Stomach (tissue), 9 donors: Measurements from ENCODE around the gene CYGB. TPM values are rescaled to one million over a fixed set of nuclear protein-coding genes. Genes with fewer than 3 reads are reported as not detected.
"Not testable (repeated sequence)": the region's sequence is repeated elsewhere in the genome, so short reads cannot be mapped to it uniquely, and the experiment has no call there.

Source experiments
- DNase-seq, 2 donors: peaks; one replicate each; pipeline versions ENCODE4 v3.0.0 to v3.0.0-alpha.2; 2013 to 2019
- H3K27ac ChIP-seq, 5 donors: fragments of 200-600 bp in 4 of 5; sonication (generic) in 4 of 5; one replicate each; pipeline ENCODE4 v1.5.1; 2013 to 2019; ENCODE audit warnings: mild to moderate bottlenecking in 1 of 5, moderate library complexity in 1 of 5
- H3K27me3 ChIP-seq, 3 donors: fragments of 200-600 bp; sonication (generic); one replicate each; pipeline ENCODE4 v1.5.1; 2017 to 2019; ENCODE audit warnings: mixed run types in 1 of 3
- H3K36me3 ChIP-seq, 4 donors: fragments of 200-600 bp; sonication (generic); 1 replicate in 3 of 4; 2 replicates in 1 of 4; pipeline ENCODE4 v1.5.1; 2016 to 2019
- H3K4me1 ChIP-seq, 4 donors: fragments of 200-600 bp; sonication (generic); one replicate each; pipeline ENCODE4 v1.5.1; 2016 to 2019
- H3K4me3 ChIP-seq, 4 donors: fragments of 200-600 bp; sonication (generic) in 3 of 4; one replicate each; pipeline ENCODE4 v1.5.1; 2016 to 2019; ENCODE audit warnings: mild to moderate bottlenecking in 1 of 4
- H3K9me3 ChIP-seq, 4 donors: fragments of 200-600 bp; sonication (generic); one replicate each; pipeline ENCODE4 v1.5.1; 2016 to 2019
- CTCF ChIP-seq, 7 experiments: fragments of 450-650 bp in 4 of 7; fragments of 200-600 bp in 3 of 7; sonication (generic) in 3 of 7; IDR thresholded peaks; one replicate each; pipeline ENCODE4 v1.5.1; 2016 to 2019; ENCODE audit warnings: antibody characterized with exemption in 7 of 7, control low read depth in 2 of 7, mild to moderate bottlenecking in 1 of 7
- EP300 ChIP-seq: sonication (generic); formaldehyde crosslinking; IDR thresholded peaks from one replicate; pipeline ENCODE4 v1.6.1; 2017; ENCODE audit warnings: antibody characterized with exemption
- POLR2A ChIP-seq, 4 donors: fragments of 450-650 bp; IDR thresholded peaks; one replicate each; pipeline ENCODE4 v1.6.1; 2016; ENCODE audit warnings: antibody characterized with exemption in 4 of 4, control low read depth in 2 of 4, mild to moderate bottlenecking in 1 of 4, moderate library complexity in 1 of 4
- POLR2AphosphoS5 ChIP-seq, 3 donors: sonication (generic); formaldehyde crosslinking; IDR thresholded peaks; one replicate each; pipeline ENCODE4 v1.6.1; 2016; ENCODE audit warnings: antibody characterized with exemption in 3 of 3
- WGBS, 5 donors: extraction: QIAGEN DNeasy Blood & Tissue Kit in 3 of 5; methylation state at CpG; one replicate each; pipeline versions ENCODE4 v1.1.5 to v1.1.7; 2013 to 2018; 5-methylcytosine and 5-hydroxymethylcytosine counted together
- intact Hi-C: fragments of 100-400 bp; cut with DNase I; formaldehyde crosslinking; loops from one replicate; pipeline ENCODE4 v1.15.1; 2023; ENCODE audit warnings: low total_unique reads
- polyA plus RNA-seq, 3 donors: library from polyadenylated mRNA; stranded (reverse); fragments of 200-250 nt; gene quantifications; one replicate each; pipeline ENCODE4 v1.2.3, GENCODE V29; 2013
- total RNA-seq, 5 donors: library from RNA; depleted of rRNA; stranded (reverse); fragments of >200 nt; gene quantifications; one replicate each; pipeline versions ENCODE4 v1.1.0 to v1.2.3, GENCODE V29; 2014 to 2016
- donor health status: healthy with polysubstance abuse.
- donor health status: Bipolar disorder and iron deficiency.
- donor health status: healthy.

Gene CYGB
- total and polyA plus RNA-seq, 8 donors, result 6.8 to 101 (median 35.9) TPM; not detected in 1

GRCh38 chr17:76524598-76525512, 12.7 kb downstream of the CYGB start:
- H3K4me1 ChIP-seq, result peaks cover 28 to 58% (median 43%) of the 10 kb centered on the region in 4 donors
- H3K27me3 ChIP-seq, result peaks cover 0 to 24% (median 0%) of the 10 kb centered on the region in 3 donors
- no peaks in the 10 kb centered on the region for H3K9me3 ChIP-seq
- no peaks in the 10 kb centered on the region for H3K36me3 ChIP-seq
- intact Hi-C loops, result loop anchor here (5.0 kb wide), 1 partner anchor 97 kb away; no protein-coding TSS in a partner anchor
- TF ChIP-seq CTCF (IDR thresholded peaks at IDR 0.05) (no peak), EP300 (no peak), POLR2A (IDR thresholded peaks at IDR 0.05) (no peak), POLR2AphosphoS5 (IDR thresholded peaks at IDR 0.05) (peak in 2 of 3 donors; percentile 26 to 31)
- 26 to 49% (median 35%) methylated on average over 21 to 25 of the region's 25 CpGs for WGBS, 5 donors
- peak overlapping the region; percentile 28 to 68 (median 66) for H3K27ac ChIP-seq
- peak; percentile 74 to 84 for DNase-seq
- H3K4me3 ChIP-seq, result no peak overlapping the region

GRCh38 chr17:76523084-76524037, 14.1 kb downstream of the CYGB start:
- DNase-seq, result peak; percentile 83 to 91
- intact Hi-C loops, result loop anchor here (5.0 kb wide), 1 partner anchor 99 kb away; no protein-coding TSS in a partner anchor
- Histone ChIP-seq H3K27ac (no peak overlapping the region), H3K27me3 (peaks cover 0 to 24% (median 0%) of the 10 kb centered on the region in 3 donors), H3K9me3 (no peaks in the 10 kb centered on the region), H3K4me1 (peaks cover 13 to 43% (median 29%) of the 10 kb centered on the region in 4 donors), H3K36me3 (no peaks in the 10 kb centered on the region), H3K4me3 (no peak overlapping the region)
- WGBS, 5 donors, result 21 to 36% (median 22%) methylated on average over 23 to 35 of the region's 35 CpGs
- TF ChIP-seq CTCF (IDR thresholded peaks at IDR 0.05), result peak in 6 of 7 experiments; percentile 84 to 100 (median 98)
- no peak for TF ChIP-seq POLR2A (IDR thresholded peaks at IDR 0.05)
- TF ChIP-seq POLR2AphosphoS5 (IDR thresholded peaks at IDR 0.05), result peak in 1 of 3 donors; percentile 67

- WGBS, 5 donors, result 78 to 91% (median 84%) methylated on average over 10 of the region's 10 CpGs
- H3K4me1 ChIP-seq, result peaks cover 12 to 28% (median 23%) of the 10 kb centered on the region in 4 donors
- DNase-seq, H3K36me3 ChIP-seq, H3K4me3 ChIP-seq, H3K27ac ChIP-seq, H3K9me3 ChIP-seq: not testable (repeated sequence)
- intact Hi-C loops, result loop anchor here (5.0 kb wide), 1 partner anchor 101 kb away; no protein-coding TSS in a partner anchor
- H3K27me3 ChIP-seq, result peaks cover 0 to 15% (median 0%) of the 10 kb centered on the region in 3 donors
Observed at GRCh38 chr17:76521683-76522082, 15.8 kb downstream of the CYGB start.

GRCh38 chr17:76521262-76521661, 16.2 kb downstream of the CYGB start:
- H3K27ac ChIP-seq, result no peak overlapping the region
- 82 to 93% (median 90%) methylated on average over 7 of the region's 7 CpGs for WGBS, 5 donors
- peaks cover 0 to 15% (median 0%) of the 10 kb centered on the region in 3 donors for H3K27me3 ChIP-seq
- peaks cover 12 to 28% (median 23%) of the 10 kb centered on the region in 4 donors for H3K4me1 ChIP-seq
- TF ChIP-seq CTCF (IDR thresholded peaks at IDR 0.05) (no peak), POLR2A (IDR thresholded peaks at IDR 0.05) (no peak), EP300 (no peak), POLR2AphosphoS5 (IDR thresholded peaks at IDR 0.05) (no peak)
- no peaks in the 10 kb centered on the region for H3K36me3 ChIP-seq
- DNase-seq, result no peak
- intact Hi-C loops, result loop anchor here (5.0 kb wide), 1 partner anchor 101 kb away; no protein-coding TSS in a partner anchor
- H3K4me3 ChIP-seq, result no peak overlapping the region
- no peaks in the 10 kb centered on the region for H3K9me3 ChIP-seq
